Gastrocnemius medialis (tissue), 4 donors: ENCODE results near the gene TNRC6B. TPM values are rescaled to one million over a fixed set of nuclear protein-coding genes. Genes with fewer than 3 reads are reported as not detected.

Source experiments
- ATAC-seq, 2 donors: fragments of 150-250 bp; one replicate each; pipeline ENCODE4 v1.9.1; 2016
- DNase-seq, 2 donors: peaks; one replicate each; pipeline ENCODE4 v3.0.0-alpha.2; 2019
- H3K27ac ChIP-seq, 4 donors: fragments of 200-600 bp; sonication (generic); 1 replicate in 1 of 4; 2 replicates in 3 of 4; pipeline ENCODE4 v1.5.1; 2016 to 2018; ENCODE audit warnings: mild to moderate bottlenecking in 2 of 4, moderate library complexity in 1 of 4
- H3K27me3 ChIP-seq, 3 donors: fragments of 200-600 bp; sonication (generic) in 2 of 3; 1 replicate in 1 of 3; 2 replicates in 2 of 3; pipeline versions ENCODE4 v1.5.1 to v1.6.0; 2016 to 2019; ENCODE audit warnings: mild to moderate bottlenecking in 1 of 3, moderate library complexity in 1 of 3
- H3K36me3 ChIP-seq, 2 donors: fragments of 200-600 bp; sonication (generic) in 1 of 2; one replicate each; pipeline ENCODE4 v1.5.1; 2017 to 2018
- H3K4me1 ChIP-seq, 2 donors: fragments of 200-600 bp; sonication (generic) in 1 of 2; one replicate each; pipeline ENCODE4 v1.5.1; 2016 to 2017; ENCODE audit warnings: mild to moderate bottlenecking in 2 of 2
- H3K4me3 ChIP-seq, 4 donors: fragments of 200-600 bp; sonication (generic) in 3 of 4; 1 replicate in 1 of 4; 2 replicates in 3 of 4; pipeline ENCODE4 v1.5.1; 2016 to 2019; ENCODE audit warnings: mild to moderate bottlenecking in 2 of 4
- H3K9me3 ChIP-seq, 3 donors: fragments of 200-600 bp; sonication (generic) in 2 of 3; 1 replicate in 1 of 3; 2 replicates in 2 of 3; pipeline ENCODE4 v1.5.1; 2016 to 2019
- CTCF ChIP-seq, 5 experiments: fragments of 450-650 bp in 3 of 5; fragments of 200-600 bp in 2 of 5; sonication (generic) in 2 of 5; IDR thresholded peaks in 4 of 5; conservative IDR thresholded peaks in 1 of 5; 1 replicate in 4 of 5; 2 replicates in 1 of 5; pipeline ENCODE4 v1.5.1; 2016 to 2019; ENCODE audit warnings: antibody characterized with exemption in 5 of 5, mild to moderate bottlenecking in 3 of 5, moderate library complexity in 3 of 5
- POLR2A ChIP-seq, 2 donors: fragments of 450-650 bp; IDR thresholded peaks; one replicate each; pipeline ENCODE4 v1.6.1; 2017; ENCODE audit warnings: antibody characterized with exemption in 2 of 2, mild to moderate bottlenecking in 2 of 2, moderate library complexity in 2 of 2
- in situ Hi-C, 4 donors: fragments of 200-750 bp; cut with MboI; loops; one replicate each; pipeline versions ENCODE4 v1.15.0 to v1.8.0; 2017; ENCODE audit warnings: low sequenced_read_pairs in 4 of 4
- intact Hi-C: fragments of 100-400 bp; cut with DNase I; formaldehyde crosslinking; loops from one replicate; pipeline ENCODE4 v1.15.1; 2023; ENCODE audit warnings: low total_unique reads
- total RNA-seq, 4 donors: library from RNA; depleted of rRNA; stranded (reverse); fragments of >200 nt; gene quantifications; one replicate each; pipeline versions ENCODE4 v1.1.0 to v1.2.3, GENCODE V29; 2016

Gene TNRC6B
- total RNA-seq, 4 donors from 2014 or later: 31.9 to 76.7 (median 57.0) TPM

- in situ Hi-C loops: no loop called here
- no peaks in the 10 kb centered on the region for H3K36me3 ChIP-seq
- TF ChIP-seq CTCF (IDR thresholded peaks at IDR 0.05 in 4 of 5, conservative IDR thresholded peaks at IDR 0.05 in 1 of 5) (no peak), POLR2A (IDR thresholded peaks at IDR 0.05) (no peak)
- peaks cover 79 to 83% of the 10 kb centered on the region in 2 donors for H3K4me1 ChIP-seq
- intact Hi-C loops: no loop called here
- H3K4me3 ChIP-seq: no peak overlapping the region
- H3K9me3 ChIP-seq: no peaks in the 10 kb centered on the region
- ATAC-seq: no peak
- no peak for DNase-seq
- H3K27me3 ChIP-seq: no peaks in the 10 kb centered on the region
- peak overlapping the region in 2 of 4 donors; percentile 41 to 56 for H3K27ac ChIP-seq
These were observed 12.3 kb downstream of the TNRC6B start for GRCh38 chr22:40189997-40190396.

- ATAC-seq (no peak), DNase-seq (no peak)
- peak overlapping the region in 1 of 4 donors; percentile 41 for H3K27ac ChIP-seq
- intact Hi-C loops: no loop called here
- in situ Hi-C loops: no loop called here
- H3K36me3 ChIP-seq: no peaks in the 10 kb centered on the region
- peaks cover 77 to 79% of the 10 kb centered on the region in 2 donors for H3K4me1 ChIP-seq
- no peak overlapping the region for H3K4me3 ChIP-seq
- no peak for TF ChIP-seq POLR2A (IDR thresholded peaks at IDR 0.05)
- no peak for TF ChIP-seq CTCF (IDR thresholded peaks at IDR 0.05 in 4 of 5, conservative IDR thresholded peaks at IDR 0.05 in 1 of 5)
- H3K27me3 ChIP-seq: no peaks in the 10 kb centered on the region
- no peaks in the 10 kb centered on the region for H3K9me3 ChIP-seq
These were observed 12.8 kb downstream of the TNRC6B start for GRCh38 chr22:40190501-40190900.

GRCh38 chr22:40193429-40194421, 16.0 kb downstream of the TNRC6B start:
- Histone ChIP-seq H3K4me3 (no peak overlapping the region), H3K4me1 (peaks cover 71 to 86% of the 10 kb centered on the region in 2 donors), H3K9me3 (no peaks in the 10 kb centered on the region), H3K36me3 (no peaks in the 10 kb centered on the region), H3K27ac (peak overlapping the region in 2 of 4 donors; percentile 26 to 30), H3K27me3 (no peaks in the 10 kb centered on the region)
- peak; percentile 38 to 40 for ATAC-seq
- intact Hi-C loops: no loop called here
- TF ChIP-seq CTCF (IDR thresholded peaks at IDR 0.05 in 4 of 5, conservative IDR thresholded peaks at IDR 0.05 in 1 of 5): peak in 2 of 5 experiments; percentile 24 to 29
- no peak for TF ChIP-seq POLR2A (IDR thresholded peaks at IDR 0.05)
- in situ Hi-C loops: no loop called here
- DNase-seq: no peak

- no peak for ATAC-seq
- Histone ChIP-seq H3K27me3 (no peaks in the 10 kb centered on the region), H3K27ac (peak overlapping the region in 1 of 4 donors; percentile 8), H3K4me1 (peaks cover 67 to 89% of the 10 kb centered on the region in 2 donors), H3K9me3 (no peaks in the 10 kb centered on the region), H3K36me3 (no peaks in the 10 kb centered on the region), H3K4me3 (no peak overlapping the region)
- in situ Hi-C loops: no loop called here
- no peak for TF ChIP-seq POLR2A (IDR thresholded peaks at IDR 0.05)
- no peak for TF ChIP-seq CTCF (IDR thresholded peaks at IDR 0.05 in 4 of 5, conservative IDR thresholded peaks at IDR 0.05 in 1 of 5)
- intact Hi-C loops: loop anchor here (5.0 kb wide), 1 partner anchor 78 kb away; no protein-coding TSS in a partner anchor
- DNase-seq: no peak
These were observed 16.9 kb downstream of the TNRC6B start for GRCh38 chr22:40194656-40195055.
